Measurements from ENCODE around the gene ZFAND3. TPM values are rescaled to one million over a fixed set of nuclear protein-coding genes. Genes with fewer than 3 reads are reported as not detected.

Gene ZFAND3
- total and polyA plus RNA-seq, 2 donors (not counting 3 experiments of a cell fraction or from before 2014, with no cell fraction given), result 15.4 to 54.2 TPM

DNA sequence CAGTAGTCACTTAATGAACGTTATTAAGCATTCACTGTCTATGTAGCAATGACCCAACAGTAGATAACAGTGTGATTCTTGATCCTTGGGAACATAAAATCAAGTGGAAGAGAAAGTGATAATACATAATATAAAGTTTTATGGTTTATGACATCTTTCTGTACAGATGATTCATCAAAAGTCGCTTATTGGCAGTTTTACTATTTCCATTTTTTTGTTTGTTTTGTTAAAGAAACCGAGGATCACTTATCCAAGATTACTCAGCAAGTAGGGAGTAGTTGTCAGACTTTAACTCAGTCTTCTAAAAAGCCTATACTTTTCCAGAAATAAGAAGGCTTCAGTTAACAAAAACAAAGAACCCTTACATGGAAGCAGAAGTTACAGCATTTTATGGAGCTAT is 260.8 kb downstream of the ZFAND3 start:
- no TSS peak for BruUV-seq (replicated peaks)
- intact Hi-C loops (cut with micrococcal nuclease), result no loop called here
- Histone ChIP-seq H3K9ac (replicated peaks; ENCODE audit: extremely low read depth, insufficient read depth, low read length) (no peak overlapping the region), H4K20me1 (replicated peaks; ENCODE audit: control insufficient read depth, extremely low read depth, insufficient read depth, low read length) (peaks cover 4% of the 10 kb centered on the region), H3K4me3 (replicated peaks in 1 of 3; ENCODE audit: insufficient read depth in 1 of 3, low read depth in 1 of 3, low read length in 3 of 3) (no peak overlapping the region), H3K9me1 (replicated peaks; ENCODE audit: control insufficient read depth, extremely low read depth, insufficient read depth, low read length) (no peaks in the 10 kb centered on the region), H3K9me3 (replicated peaks; ENCODE audit: control insufficient read depth, insufficient read depth, low read length) (no peaks in the 10 kb centered on the region), H3K4me1 (ENCODE audit: control insufficient read depth, extremely low read depth, insufficient read depth, low read length) (peaks cover 8% of the 10 kb centered on the region), H3K27me3 (ENCODE audit: control insufficient read depth in 2 of 2, insufficient read depth in 2 of 2, low read length in 2 of 2) (no peaks in the 10 kb centered on the region), H3K36me3 (ENCODE audit: control insufficient read depth in 2 of 2, extremely low read depth in 1 of 2, insufficient read depth in 2 of 2, low read length in 2 of 2) (peaks cover 3% of the 10 kb centered on the region in 2 experiments), H3K4me2 (ENCODE audit: insufficient read depth, low read length) (peak overlapping the region; percentile 46), H3K27ac (ENCODE audit: insufficient read depth, low read depth, low read length) (no peak overlapping the region), H2AFZ (ENCODE audit: low read depth, low read length) (no peak overlapping the region), H3K79me2 (ENCODE audit: control insufficient read depth, insufficient read depth, low read length) (peaks cover 11% of the 10 kb centered on the region)
- TF ChIP-seq JUN (IDR thresholded peaks at IDR 0.05; ENCODE audit: borderline replicate concordance, insufficient read depth, insufficient read length, low read depth) (no peak), FOS (IDR thresholded peaks at IDR 0.05; ENCODE audit: borderline replicate concordance, insufficient read depth, low read length) (peak; percentile 35)
- TF ChIP-seq, protein P1, sequence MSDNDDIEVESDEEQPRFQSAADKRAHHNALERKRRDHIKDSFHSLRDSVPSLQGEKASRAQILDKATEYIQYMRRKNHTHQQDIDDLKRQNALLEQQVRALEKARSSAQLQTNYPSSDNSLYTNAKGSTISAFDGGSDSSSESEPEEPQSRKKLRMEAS (IDR thresholded peaks at IDR 0.05; ENCODE audit: insufficient read depth, insufficient read length), result no peak
- DNase-seq (ENCODE audit: low read depth, low spot score), result peak; percentile 36
- no peak for FAIRE-seq
- ChIA-PET POLR2A (no interaction called here), CTCF (interaction anchor here (0.7 to 1.0 kb wide), 2 partner anchors 12 to 47 kb away, joined by 3 to 5 read pairs; no protein-coding TSS in a partner anchor)
- dilution Hi-C loops (cut with MboI; ENCODE audit: extremely low pct_ligation_motif_present, low sequenced_read_pairs), result no loop called here

DNA sequence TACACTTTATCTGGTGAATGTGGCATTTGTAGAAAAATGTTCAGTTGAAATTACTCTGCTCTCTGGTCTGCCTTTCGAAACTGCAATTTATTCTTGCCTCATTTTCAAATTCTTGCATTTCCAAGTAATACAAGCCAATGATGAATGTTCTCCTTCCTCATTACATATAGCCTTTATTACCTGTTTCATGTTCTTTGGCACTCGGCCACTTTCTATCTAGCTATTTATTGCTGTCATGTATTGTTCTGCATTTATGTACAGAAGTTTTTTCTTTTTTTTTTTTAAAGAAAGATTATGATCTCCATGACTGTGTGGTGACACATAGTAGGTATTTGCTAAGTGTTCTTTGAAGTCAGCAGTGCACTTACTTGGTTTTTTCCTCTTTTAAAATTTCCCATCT is 261.4 kb downstream of the ZFAND3 start:
- Histone ChIP-seq H4K20me1 (replicated peaks; ENCODE audit: control insufficient read depth, extremely low read depth, insufficient read depth, low read length) (peaks cover 4% of the 10 kb centered on the region), H3K27ac (ENCODE audit: insufficient read depth, low read depth, low read length) (no peak overlapping the region), H2AFZ (ENCODE audit: low read depth, low read length) (no peak overlapping the region), H3K79me2 (ENCODE audit: control insufficient read depth, insufficient read depth, low read length) (peaks cover 11% of the 10 kb centered on the region), H3K27me3 (ENCODE audit: control insufficient read depth in 2 of 2, insufficient read depth in 2 of 2, low read length in 2 of 2) (no peaks in the 10 kb centered on the region), H3K4me1 (ENCODE audit: control insufficient read depth, extremely low read depth, insufficient read depth, low read length) (peaks cover 8% of the 10 kb centered on the region), H3K36me3 (ENCODE audit: control insufficient read depth in 2 of 2, extremely low read depth in 1 of 2, insufficient read depth in 2 of 2, low read length in 2 of 2) (peaks cover 3% of the 10 kb centered on the region in 2 experiments), H3K4me3 (replicated peaks in 1 of 3; ENCODE audit: insufficient read depth in 1 of 3, low read depth in 1 of 3, low read length in 3 of 3) (no peak overlapping the region), H3K9me3 (replicated peaks; ENCODE audit: control insufficient read depth, insufficient read depth, low read length) (no peaks in the 10 kb centered on the region), H3K9ac (replicated peaks; ENCODE audit: extremely low read depth, insufficient read depth, low read length) (no peak overlapping the region), H3K9me1 (replicated peaks; ENCODE audit: control insufficient read depth, extremely low read depth, insufficient read depth, low read length) (no peaks in the 10 kb centered on the region), H3K4me2 (ENCODE audit: insufficient read depth, low read length) (peak overlapping the region; percentile 46)
- TF ChIP-seq GATA2 (IDR thresholded peaks at IDR 0.05; ENCODE audit: insufficient read depth, insufficient read length, low read depth, low read length), result no peak
- no peak for TF ChIP-seq FOS (IDR thresholded peaks at IDR 0.05; ENCODE audit: borderline replicate concordance, insufficient read depth, low read length)
- no peak for TF ChIP-seq POLR2AphosphoS5 (IDR thresholded peaks at IDR 0.05; ENCODE audit: insufficient read depth, low read depth, low read length)
- no peak for TF ChIP-seq JUN (IDR thresholded peaks at IDR 0.05; ENCODE audit: borderline replicate concordance, insufficient read depth, insufficient read length, low read depth)
- TF ChIP-seq POLR2A (IDR thresholded peaks at IDR 0.05; ENCODE audit: low read depth, low read length), result no peak
- TF ChIP-seq CTCF (IDR thresholded peaks at IDR 0.05; ENCODE audit: extremely low read depth in 1 of 2, insufficient read depth in 1 of 2, low read depth in 1 of 2, low read length in 2 of 2), result no peak
- TF ChIP-seq MYC (IDR thresholded peaks at IDR 0.05; ENCODE audit: low read depth, low read length), result no peak
- TF ChIP-seq, protein P1 (IDR thresholded peaks at IDR 0.05; ENCODE audit: insufficient read depth, insufficient read length), result no peak
- TF ChIP-seq EZH2 (IDR thresholded peaks at IDR 0.05; ENCODE audit: borderline replicate concordance, low read depth, low read length, severe bottlenecking), result no peak
- ChIA-PET POLR2A (no interaction called here), CTCF (interaction anchor here (0.7 to 1.0 kb wide), 2 partner anchors 12 to 47 kb away, joined by 3 to 5 read pairs; no protein-coding TSS in a partner anchor)
- no TSS peak for BruUV-seq (replicated peaks)
- intact Hi-C loops (cut with micrococcal nuclease) (no loop called here), dilution Hi-C loops (cut with MboI; ENCODE audit: extremely low pct_ligation_motif_present, low sequenced_read_pairs) (no loop called here)
- peak; percentile 43 for DNase-seq (ENCODE audit: low read depth, low spot score)
- FAIRE-seq, result no peak
